Limb (tissue), 2 donors: ENCODE data around the gene LPP.

Source experiments
- DNase-seq, 2 donors: peaks; one replicate each; pipeline ENCODE4 v3.0.0-alpha.2; 2016; ENCODE audit errors: extremely low spot score in 2 of 2

Gene LPP

GRCh38 chr3:188196232-188196990 lies 42.5 kb downstream of the LPP start:
- DNase-seq: no peak

GRCh38 chr3:188197388-188197847 lies 43.5 kb downstream of the LPP start:
- no peak for DNase-seq

GRCh38 chr3:188198001-188198400 lies 44.0 kb downstream of the LPP start:
- DNase-seq: no peak

GRCh38 chr3:188198760-188199327 lies 44.9 kb downstream of the LPP start:
- no peak for DNase-seq

- no peak for DNase-seq
These were observed 45.4 kb downstream of the LPP start for GRCh38 chr3:188199386-188199785.

GRCh38 chr3:188200481-188200880 lies 46.5 kb downstream of the LPP start:
- no peak for DNase-seq

- no peak for DNase-seq
These were observed 48.6 kb downstream of the LPP start for GRCh38 chr3:188202358-188203138.

GRCh38 chr3:188204526-188204925 lies 50.6 kb downstream of the LPP start:
- no peak for DNase-seq

GRCh38 chr3:188205992-188206416 lies 52.0 kb downstream of the LPP start:
- no peak for DNase-seq

GRCh38 chr3:188206787-188207186 lies 52.8 kb downstream of the LPP start:
- no peak for DNase-seq

GRCh38 chr3:188207941-188208515 lies 54.1 kb downstream of the LPP start:
- DNase-seq: peak in 1 of 2 donors; percentile 43

GRCh38 chr3:188208516-188208981 lies 54.6 kb downstream of the LPP start:
- peak in 1 of 2 donors; percentile 29 for DNase-seq

GRCh38 chr3:188209034-188209433 lies 55.1 kb downstream of the LPP start:
- DNase-seq: no peak

GRCh38 chr3:188209740-188210139 lies 55.8 kb downstream of the LPP start:
- DNase-seq: no peak

- no peak for DNase-seq
These were observed 57.5 kb downstream of the LPP start for GRCh38 chr3:188211476-188211875.

GRCh38 chr3:188212308-188212969 lies 58.5 kb downstream of the LPP start:
- no peak for DNase-seq

- no peak for DNase-seq
These were observed 60.5 kb downstream of the LPP start for GRCh38 chr3:188214442-188214841.

GRCh38 chr3:188215129-188215528 lies 61.2 kb downstream of the LPP start:
- no peak for DNase-seq

- DNase-seq: no peak
These were observed 63.1 kb downstream of the LPP start for GRCh38 chr3:188217011-188217463.

GRCh38 chr3:188217726-188218125 lies 63.8 kb downstream of the LPP start:
- DNase-seq: no peak

GRCh38 chr3:188218603-188219002 lies 64.6 kb downstream of the LPP start:
- no peak for DNase-seq
